DMS114 treated with DMSO at 0.1 percent for 48 hours (cell line): Measurements from ENCODE around the gene AKAP13.

ENCODE experiments used
- DNase-seq: peaks from one replicate; lab custom pipeline; 2025; ENCODE audit not compliant: unreplicated experiment; lab: John Stamatoyannopoulos, UW

Gene AKAP13

GRCh38 chr15:85749261-85750151, 369.1 kb downstream of the AKAP13 start:
- no peak for DNase-seq

DNA sequence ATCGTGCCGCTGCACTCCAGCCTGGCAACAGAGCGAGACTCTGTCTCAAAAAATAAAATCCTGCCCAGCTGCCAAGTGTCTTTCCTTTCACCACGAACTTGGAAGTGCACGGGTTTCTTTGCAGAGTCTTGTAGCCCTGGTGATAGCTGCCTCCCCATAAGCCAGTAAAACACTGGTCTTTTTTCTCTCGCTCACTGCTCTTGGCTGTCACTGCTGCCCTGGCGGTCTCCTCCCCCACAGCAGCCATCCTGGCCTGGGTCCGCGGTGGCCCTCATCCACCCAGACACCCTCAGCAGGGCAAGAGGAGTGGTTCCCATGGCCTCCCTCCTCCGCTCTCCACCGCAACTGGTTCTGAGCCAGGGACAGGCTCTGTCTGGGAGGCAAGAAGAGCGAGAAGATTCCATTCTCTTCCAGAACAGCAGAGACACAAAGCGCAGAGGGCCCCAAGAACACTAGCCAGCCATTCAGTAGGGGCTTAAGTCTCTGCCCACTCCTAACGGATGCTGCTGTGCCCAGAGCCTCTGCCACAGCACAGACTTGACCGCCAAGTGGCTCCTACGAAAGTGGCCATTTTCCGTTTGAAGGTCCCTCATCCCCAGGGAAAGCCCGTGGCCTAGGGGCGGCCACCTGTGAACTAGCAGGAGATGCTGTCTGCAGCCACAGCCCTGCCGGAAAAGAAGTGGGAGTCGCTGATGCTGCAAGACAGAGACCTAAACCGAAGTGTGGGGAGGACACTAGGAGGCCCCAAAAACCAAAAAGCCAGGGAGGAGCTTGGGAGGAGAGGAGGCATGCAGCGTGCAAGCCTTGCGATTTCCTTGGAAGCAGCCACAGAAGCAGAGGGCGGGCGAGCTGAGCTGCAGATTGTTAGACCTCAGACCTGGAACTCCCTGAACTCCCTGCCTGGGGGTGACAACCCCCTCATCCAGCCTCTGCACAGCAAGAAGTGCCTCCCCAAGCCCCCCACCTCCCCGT, 370.2 kb downstream of the AKAP13 start:
- no peak for DNase-seq

GRCh38 chr15:85751291-85752123, 371.1 kb downstream of the AKAP13 start:
- DNase-seq, result no peak

- no peak for DNase-seq
Measured at GRCh38 chr15:85752124-85752475, 371.7 kb downstream of the AKAP13 start.

DNA sequence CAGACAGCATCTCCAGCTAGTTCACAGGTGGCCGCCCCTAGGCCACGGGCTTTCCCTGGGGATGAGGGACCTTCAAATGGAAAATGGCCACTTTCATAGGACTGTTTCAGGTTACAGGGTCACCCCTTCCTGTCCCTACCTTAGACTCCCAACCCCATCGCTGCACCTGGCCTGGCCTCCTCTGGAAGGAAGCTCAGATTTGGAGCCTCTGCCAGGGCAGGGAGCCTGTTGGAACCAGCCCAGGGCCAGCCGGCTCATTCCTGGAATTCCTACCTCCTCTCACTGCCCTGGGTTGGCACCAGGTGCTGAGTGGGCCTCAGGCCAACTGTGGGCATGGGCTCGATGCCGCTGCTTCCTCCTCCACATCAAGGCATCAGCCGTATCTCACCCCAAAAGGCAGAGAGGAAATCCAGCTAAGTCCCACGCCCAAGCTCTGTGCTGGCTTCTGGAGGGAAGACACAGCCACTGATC, 372.1 kb downstream of the AKAP13 start:
- DNase-seq, result no peak

- DNase-seq, result no peak
Measured at GRCh38 chr15:85753261-85753660, 372.9 kb downstream of the AKAP13 start.

DNA sequence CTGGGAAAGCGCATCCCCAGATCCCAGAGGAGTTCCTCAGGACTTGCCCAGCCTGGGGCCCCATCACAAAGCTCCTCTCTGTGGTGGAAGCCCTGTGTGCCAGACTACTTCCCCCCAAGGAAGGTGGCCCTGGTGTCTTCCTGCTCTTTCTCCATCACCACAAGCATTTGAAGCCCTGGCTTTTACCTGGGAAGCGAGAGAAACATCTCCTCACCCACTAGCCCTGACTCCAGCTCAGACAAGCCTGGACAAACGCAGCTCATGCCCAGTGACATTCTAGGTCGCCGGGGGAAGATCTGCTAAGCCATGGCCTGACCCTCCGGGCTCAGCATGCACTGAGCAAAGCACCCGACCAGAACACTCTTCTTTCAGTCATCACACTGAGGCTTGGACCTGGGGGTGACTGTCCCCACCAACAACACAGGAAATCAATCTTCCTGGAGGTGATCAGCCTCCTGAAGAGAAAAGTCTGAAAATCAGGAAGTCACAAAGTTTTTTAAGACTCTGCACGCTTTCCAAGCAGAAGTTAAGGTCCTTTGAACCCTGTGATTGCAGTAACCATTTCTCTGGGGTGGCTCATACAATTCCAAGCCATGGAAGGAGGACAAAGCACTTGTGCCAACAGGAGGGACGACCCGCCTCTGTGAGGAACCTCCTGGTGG, 373.5 kb downstream of the AKAP13 start:
- no peak for DNase-seq

DNA sequence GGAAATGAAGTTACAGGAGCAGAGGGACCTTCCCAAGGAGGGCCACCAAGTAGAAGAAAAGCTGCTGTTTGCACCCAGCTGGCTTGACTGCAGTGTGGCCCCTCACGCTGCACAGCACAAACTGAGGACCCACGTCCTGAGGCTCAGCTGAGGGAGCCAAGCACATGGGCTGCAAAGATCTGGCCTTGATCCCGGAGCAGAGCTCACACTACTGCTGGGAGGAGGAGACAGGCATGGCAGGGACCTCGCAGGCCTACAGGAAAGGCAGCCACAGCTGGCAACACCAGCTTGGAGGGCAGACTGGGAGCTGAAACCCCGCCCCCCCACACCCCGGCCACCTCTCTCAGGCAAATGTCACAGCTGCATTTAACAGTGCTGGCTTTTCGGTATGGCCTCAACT, 374.6 kb downstream of the AKAP13 start:
- DNase-seq, result no peak

DNA sequence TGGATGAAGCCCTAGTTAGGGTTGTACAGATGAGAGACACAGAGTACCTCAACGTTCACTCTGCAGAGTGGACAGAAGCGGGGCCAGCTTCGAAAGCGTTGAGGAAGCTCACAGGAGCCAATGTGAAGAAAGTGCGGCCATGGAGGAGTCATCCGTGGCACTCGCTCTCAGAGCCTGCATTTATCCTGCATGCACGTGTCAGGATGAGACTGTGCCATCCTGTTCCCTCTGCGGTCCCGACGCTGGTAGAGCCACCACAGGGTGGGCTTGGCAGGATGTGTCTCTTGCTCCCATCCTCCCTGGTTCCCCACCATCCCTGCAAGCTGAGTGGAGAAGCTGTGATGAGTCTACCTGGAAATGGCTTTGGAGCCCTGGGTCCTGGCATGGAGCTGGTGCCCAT, 375.1 kb downstream of the AKAP13 start:
- no peak for DNase-seq

- DNase-seq, result no peak
Measured at GRCh38 chr15:85755942-85756341, 375.5 kb downstream of the AKAP13 start.

DNA sequence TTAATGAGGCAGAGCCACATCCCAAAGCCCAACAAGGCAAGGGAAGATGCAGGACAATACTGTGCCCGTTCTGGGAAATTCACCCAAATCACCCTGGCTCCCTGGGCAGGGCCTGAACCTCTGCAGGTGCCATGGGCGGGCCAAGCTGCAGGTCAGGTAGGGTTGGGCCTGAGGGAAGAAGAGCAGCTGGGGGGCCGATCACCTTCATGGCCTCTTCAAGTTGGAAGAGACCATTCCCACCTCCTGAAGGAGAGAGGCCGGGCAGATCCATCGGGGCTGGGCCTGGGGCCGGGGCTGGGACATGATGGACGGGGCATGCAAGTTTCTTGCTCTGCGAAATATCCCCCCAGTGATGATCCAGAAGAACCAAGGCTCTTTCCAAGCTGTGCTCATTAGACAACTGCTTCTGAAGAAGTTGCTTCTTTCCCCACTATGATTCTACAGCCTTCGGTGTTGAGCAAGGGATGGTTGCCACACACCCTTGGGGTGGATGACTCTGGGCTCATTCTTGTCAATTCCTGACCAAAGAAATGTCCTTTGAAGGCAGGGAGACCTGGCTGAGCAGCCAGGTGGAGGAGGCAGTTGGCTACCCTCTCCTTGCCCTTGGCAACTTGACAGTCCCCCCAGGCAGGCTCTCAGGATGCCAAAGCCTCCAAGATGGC, 376.1 kb downstream of the AKAP13 start:
- DNase-seq, result no peak

GRCh38 chr15:85757073-85757938, 376.9 kb downstream of the AKAP13 start:
- DNase-seq, result no peak

DNA sequence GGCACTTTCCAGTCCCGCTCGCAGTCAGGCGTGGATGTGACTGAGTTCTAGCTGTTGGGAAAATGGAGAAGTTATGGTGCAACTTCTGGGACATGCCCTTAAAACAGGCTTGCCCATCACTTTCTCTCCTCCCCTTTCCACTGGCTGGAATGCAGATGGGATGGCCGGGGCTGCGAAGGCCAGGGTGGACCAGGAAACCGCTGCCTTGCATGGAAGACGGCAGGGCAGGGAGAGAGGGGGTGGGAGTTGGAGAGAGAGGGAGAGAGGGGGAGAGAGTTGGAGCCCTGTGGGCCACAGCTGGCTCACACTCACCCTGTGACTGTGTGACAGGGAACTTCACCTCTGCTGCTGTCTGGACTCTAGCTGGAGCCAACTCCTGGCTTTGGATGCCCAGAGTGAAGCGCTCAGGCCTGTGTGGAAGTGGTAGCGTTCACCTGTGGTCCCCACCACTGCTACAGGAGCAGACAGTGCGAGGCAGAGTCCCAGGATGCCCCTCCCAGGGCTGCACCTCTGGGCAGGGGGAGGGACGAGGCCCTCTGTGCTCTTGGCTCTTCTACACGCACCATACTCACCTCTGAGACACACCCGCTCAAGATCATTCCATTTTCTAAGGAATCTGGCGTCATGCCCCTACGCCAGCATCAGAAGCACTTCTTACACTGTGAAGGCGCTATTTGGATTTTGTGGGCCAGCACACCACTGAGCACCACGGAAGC, 377.7 kb downstream of the AKAP13 start:
- no peak for DNase-seq

- no peak for DNase-seq
Measured at GRCh38 chr15:85758655-85758978, 378.2 kb downstream of the AKAP13 start.

GRCh38 chr15:85759376-85759775, 379.0 kb downstream of the AKAP13 start:
- DNase-seq, result no peak

DNA sequence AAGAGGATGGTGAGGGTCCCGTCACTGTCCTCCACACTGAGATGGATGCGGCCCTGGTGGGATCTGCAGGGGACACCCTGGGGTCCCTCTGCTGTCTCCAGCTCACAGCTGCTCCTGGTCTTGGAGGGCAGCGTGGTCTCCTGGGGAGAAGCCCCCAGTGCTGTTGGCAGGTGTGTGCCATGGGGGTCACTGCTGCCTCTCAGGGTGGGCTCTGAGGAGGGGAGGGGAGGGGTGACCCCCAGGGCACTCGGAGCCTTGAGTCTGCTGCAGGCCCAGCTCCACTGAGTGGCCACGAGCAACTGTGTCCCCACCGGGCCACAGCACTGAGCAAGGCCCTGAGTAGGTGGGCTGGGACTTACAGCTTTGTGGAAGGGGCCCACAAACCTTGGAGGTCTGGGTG, 379.6 kb downstream of the AKAP13 start:
- DNase-seq, result no peak

DNA sequence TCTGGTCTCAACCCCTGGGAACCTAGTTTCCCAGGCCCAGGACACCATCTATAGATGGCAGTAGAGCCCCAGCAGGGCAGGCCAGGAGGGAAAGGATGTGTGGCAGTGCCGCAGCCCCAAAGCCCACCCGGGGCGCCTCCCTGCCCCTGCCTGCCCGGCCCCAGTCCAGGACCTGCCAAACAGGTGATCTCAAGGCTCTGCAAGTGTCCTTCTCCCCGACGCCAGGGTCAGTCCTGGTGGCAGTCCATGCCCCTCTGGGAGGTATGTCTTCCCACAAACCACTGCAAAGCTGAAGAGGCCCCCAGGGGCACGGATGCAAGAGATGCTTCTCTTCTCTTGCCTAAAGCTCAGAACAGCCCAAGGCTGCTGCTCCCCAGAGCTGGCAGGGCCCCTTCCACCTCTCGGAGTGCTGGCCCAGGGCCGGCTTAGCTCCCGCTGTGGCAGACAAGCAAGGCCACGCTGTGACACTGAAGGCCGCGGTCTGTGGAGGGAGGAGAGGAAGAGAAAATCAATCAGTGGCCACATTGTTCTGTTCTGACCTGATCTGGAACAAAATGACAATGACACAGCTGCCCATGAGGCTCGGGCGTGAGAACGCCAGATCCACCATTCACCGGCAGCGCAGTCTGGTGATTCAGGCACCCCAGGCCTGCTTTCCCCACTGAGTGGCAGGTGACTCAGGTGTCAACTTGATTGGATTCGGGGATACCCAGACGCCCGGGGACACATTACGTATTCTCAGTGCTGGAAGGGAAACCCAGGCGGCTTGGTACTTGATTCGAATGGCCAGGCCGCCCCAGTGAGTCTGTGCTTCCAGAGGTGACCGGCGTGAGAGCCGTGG, 380.3 kb downstream of the AKAP13 start:
- DNase-seq, result no peak

- no peak for DNase-seq
Measured at GRCh38 chr15:85761635-85762034, 381.2 kb downstream of the AKAP13 start.
